HG02870 (cell line): ENCODE results near the gene TARBP2.
A peak's percentile ranks its signal among the peaks of the same experiment; 100 is the strongest.

ENCODE experiments used
- ATAC-seq: cut with Tn5 transposase; IDR thresholded peaks from one replicate; pipeline ENCODE4 v1.9.1; 2021; ENCODE audit warnings: mild to moderate bottlenecking, moderate library complexity; ENCODE audit not compliant: unreplicated experiment

TARBP2 gene, protein sequence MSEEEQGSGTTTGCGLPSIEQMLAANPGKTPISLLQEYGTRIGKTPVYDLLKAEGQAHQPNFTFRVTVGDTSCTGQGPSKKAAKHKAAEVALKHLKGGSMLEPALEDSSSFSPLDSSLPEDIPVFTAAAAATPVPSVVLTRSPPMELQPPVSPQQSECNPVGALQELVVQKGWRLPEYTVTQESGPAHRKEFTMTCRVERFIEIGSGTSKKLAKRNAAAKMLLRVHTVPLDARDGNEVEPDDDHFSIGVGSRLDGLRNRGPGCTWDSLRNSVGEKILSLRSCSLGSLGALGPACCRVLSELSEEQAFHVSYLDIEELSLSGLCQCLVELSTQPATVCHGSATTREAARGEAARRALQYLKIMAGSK

GRCh38 chr12:53500776-53501614 lies at the start of gene TARBP2:
Gene TARBP2 (plus strand): TSS chr12:53501283. CDS start chr12:53501409, 126 bp downstream.
- peak; percentile 82 for ATAC-seq

DNA sequence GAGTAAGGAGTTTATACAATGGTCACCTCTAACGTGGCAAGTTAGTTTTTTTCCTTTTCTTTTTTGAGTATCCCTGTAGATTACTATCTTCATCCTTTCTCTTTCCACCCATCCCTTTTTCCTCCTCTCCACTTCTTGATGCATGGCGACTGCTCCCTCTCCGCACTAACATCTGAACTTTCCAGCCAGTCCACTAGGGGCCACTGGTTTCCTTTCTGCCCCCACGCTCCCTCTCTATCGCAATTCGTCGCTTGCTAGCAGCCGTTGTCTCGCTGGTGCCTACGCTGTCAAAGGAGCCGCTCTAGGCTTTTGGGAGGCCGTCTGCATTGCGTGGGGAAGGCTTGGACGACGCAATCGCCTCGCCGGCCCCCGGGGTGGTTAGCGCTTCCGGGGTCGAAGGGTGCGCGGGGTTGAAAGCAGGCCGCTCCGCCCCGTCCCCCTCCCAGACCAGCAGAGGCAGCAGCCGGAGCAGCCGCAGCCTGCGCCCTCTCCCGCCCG lies 49.4 kb upstream of the TARBP2 start, which contains the start of gene PCBP2:
Gene PCBP2 (plus strand): TSS at position 442 of the 498 bp plus-strand sequence. CDS start 2,699 bp downstream, outside the sequence.
- ATAC-seq, result peak; percentile 96

- no peak for ATAC-seq
Observed at GRCh38 chr12:53452159-53453077, 48.7 kb upstream of the TARBP2 start.

GRCh38 chr12:53453953-53454640 lies 47.0 kb upstream of the TARBP2 start:
- ATAC-seq, result no peak

DNA sequence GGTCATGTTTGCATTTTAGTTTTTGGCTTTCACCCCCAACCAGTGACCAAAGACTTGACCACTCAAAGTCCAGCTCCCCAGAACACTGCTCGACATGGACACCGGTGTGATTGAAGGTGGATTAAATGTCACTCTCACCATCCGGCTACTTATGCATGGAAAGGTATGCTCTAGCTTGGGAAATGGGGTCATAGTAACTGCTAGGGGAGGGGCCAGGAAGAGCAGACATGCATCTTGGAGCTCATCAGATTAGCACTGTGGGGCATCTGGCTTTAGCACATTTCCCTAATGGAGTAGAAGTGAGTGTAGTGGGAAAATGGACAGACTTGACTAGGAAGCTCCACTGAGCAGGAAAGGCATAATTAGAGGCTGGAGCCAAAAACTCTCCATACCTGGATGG lies 46.4 kb upstream of the TARBP2 start:
- ATAC-seq, result no peak

DNA sequence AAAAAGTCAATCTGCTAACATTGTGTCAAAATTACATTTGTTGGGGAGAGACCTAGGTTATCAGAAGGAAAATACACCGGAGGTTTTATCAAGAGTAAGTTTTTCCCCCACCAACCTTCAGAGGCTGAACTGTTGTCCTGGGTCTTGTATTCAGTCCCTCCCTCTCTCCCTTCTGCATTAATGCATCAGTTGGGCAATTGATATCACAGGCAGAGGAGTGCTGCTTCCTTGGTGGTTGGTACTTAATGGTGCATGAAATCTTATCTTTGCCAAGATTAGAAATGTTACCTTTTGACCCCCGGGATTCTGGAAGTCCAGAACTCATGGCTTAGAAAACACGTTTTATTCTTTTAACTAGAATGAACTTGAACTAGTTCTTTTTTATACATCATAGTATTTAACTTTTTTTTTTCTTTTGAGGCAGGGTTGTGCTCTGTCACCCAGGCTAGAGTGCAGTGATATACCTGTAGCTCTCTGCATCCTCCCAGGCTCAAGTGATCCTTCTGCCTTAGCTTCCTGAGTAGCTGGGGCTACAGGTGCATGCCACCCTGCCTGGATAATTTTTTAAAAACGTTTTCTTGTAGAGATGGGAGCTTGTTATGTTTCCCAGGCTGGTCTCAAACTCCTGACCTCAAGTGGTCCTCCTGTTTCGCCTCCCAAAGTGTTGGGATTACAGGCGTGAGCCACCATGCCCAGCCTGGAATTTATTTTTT lies 44.3 kb upstream of the TARBP2 start:
- no peak for ATAC-seq

DNA sequence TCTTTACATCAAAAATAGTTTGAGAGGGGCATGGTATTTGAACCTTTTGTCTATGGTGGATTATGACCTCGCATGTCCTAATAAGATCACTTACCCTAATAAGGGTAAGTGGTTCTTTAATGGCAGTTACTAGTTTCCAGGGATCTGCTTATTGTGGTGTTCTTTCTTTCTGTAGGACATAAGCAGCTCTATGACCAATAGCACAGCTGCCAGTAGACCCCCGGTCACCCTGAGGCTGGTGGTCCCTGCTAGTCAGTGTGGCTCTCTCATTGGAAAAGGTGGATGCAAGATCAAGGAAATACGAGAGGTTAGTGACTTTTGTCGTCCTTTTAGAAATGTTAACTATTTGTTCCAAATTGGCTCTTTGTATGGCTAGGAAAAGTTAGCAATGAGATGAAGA lies 42.0 kb upstream of the TARBP2 start:
- no peak for ATAC-seq

- ATAC-seq, result no peak
Observed at GRCh38 chr12:53461059-53461458, 40.0 kb upstream of the TARBP2 start.

- ATAC-seq, result no peak
Observed at GRCh38 chr12:53461591-53461990, 39.5 kb upstream of the TARBP2 start.

GRCh38 chr12:53462935-53463334 lies 38.1 kb upstream of the TARBP2 start:
- ATAC-seq, result no peak

DNA sequence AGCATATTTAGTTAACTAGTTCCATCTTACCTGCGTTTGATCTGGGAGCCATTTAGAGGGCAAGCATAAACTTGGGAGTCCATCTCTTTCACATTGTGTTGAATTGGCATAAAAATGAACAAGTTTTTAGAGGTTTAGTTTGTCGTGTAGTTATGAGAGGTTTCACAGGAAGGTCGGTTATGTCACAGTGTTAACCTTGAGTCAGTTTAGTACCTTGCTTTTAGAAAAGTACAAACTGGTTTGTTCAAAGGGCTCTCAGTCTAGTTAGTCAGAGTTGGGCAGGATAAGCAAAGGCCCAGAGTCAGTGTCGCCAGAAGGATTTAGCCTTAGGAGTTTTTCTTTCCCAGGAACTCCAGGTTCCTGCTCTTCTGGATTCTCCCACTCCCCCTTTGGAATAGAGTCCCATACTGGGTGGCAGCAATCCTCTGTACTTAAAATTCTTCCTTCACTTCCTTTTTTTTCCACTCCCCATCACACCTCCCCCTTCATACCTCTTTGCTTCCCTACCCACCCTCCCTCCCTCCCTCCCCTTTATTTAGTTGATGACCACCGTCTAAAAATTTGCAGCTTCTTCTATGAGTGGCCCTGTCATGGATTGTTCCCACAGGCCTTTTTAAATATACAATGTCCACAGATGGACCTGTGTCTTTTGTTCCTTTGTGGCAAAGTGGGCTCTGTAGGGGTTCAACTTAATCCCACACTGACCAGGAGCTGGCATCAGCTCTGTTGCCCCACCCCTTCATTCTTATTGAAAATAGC lies 37.1 kb upstream of the TARBP2 start:
- no peak for ATAC-seq

DNA sequence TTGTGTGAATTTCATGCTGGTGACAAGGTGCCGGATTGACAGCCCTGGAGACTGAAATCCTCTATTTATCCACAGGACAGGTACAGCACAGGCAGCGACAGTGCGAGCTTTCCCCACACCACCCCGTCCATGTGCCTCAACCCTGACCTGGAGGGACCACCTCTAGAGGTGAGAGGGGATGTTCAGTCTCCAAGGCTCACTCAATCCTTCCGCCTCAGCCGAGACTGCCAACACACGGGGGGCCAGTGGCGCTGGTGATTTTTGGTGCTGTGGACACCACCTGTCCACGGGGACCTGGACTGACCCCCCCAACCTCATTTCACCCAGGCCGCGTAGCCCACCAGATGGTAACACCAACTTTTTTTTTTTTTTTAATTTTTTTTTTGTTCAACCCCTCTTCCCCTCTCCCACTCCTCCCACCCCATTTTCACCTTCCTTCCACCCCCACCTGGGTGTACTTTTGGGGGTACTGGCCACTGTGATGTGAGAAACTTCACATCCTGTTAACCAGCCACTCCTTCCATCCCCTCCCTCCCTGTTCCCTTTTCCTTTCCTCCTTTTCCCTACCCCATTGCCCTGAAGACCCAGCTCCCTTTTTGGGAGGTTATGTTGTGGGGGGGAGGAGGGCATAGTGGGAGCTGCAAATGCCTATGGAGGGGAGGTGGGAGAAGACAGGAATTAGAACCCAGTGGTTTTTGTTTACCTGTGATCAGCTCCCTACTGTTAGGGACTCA lies 36.2 kb upstream of the TARBP2 start:
- ATAC-seq, result no peak

GRCh38 chr12:53465679-53466078 lies 35.4 kb upstream of the TARBP2 start:
- no peak for ATAC-seq

DNA sequence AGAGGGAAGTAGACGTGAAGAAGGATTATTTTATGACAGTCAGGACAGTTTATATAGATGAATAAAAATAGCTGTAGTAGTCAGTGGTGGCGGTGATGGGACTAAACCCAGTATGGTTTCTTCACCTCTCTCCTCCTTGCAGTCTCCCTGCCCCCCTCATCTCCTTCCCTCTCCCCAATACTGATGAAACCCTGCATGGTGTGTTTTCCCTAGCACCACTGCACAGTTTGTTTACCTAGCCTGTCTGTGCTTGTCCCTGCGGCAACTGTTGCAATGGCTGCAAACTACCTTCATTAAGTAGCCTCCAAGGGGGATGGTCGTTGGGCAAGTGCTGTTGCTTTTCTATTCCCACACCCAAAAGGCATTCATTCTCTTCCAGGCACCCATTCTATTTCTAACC lies 34.4 kb upstream of the TARBP2 start:
- ATAC-seq, result no peak

DNA sequence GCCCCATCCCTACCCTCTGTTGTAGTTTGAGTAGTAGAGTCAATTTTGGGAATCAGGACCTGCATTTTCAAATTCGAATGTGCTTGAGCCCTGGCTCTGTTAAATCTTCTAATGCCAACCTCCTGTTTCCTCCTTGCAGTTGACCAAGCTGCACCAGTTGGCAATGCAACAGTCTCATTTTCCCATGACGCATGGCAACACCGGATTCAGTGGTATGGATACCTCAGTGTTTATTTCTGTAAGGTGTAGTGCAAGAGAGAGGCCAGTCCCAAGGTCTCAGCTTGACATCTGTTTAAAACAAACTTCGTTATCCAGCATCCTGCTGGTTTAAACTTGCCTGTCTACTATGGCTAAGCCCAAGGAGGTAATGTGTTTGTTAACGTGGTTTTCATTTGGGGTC lies 34.0 kb upstream of the TARBP2 start:
- ATAC-seq, result no peak

DNA sequence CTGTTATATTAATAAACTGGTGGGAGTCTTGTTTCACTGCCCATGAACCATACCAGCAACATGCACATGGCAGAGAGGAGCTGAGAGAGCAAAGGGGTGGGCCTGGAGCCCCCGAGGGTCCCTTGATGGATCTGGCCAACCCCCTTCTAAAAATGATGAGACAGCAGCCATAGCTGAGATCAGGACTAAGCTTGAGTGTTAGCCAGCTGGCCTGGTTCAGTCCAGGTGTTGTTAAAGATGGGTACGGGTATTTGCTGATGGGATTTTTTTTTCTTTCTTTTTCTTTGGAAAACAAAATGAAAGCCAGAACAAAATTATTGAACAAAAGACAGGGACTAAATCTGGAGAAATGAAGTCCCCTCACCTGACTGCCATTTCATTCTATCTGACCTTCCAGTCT lies 33.2 kb upstream of the TARBP2 start:
- no peak for ATAC-seq

DNA sequence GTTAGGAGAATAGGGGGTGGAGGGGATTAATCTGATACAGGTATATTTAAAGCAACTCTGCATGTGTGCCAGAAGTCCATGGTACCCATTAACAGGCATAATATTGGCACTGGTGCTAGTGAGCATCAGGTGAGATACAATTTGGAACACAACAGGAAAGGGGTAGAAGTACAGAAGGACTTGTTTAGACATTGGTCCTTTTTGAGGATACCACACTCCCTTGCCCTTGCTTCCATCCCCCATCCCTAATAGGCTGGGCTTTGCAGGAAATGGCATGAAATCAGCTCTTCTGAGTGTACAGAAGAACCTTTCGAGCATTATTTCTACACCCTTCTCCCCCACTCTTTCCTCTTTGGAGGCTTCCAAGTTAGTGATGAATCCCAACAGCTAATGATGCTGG lies 32.8 kb upstream of the TARBP2 start:
- no peak for ATAC-seq

DNA sequence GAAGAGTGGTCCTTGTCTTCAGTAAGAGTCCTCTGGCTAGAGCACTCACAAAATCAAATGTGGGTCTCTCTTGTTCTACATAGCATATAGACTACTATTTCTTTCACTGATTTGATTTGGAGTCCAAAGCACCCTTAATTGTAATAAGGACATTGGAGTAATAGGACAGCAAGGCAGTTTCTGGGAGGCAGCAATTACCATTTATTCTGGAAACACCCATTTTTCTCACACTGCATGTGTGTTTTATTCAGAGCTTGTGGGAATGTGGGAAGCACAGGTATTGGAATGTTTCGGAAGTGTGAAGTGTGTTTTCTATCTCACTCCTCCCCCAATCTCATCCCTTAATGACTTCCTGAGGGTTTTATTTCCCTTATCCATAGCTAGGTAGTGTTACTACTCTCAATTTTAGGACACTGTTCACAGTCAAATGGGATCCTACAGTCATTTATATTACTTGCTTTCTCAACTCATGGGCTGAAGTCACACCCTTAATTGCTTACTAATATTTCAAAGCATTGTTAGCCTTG lies 29.0 kb upstream of the TARBP2 start:
- ATAC-seq, result no peak
